GM12878 (cell line): Measurements from ENCODE around the gene CALML5.

ENCODE experiments used
- CTCF ChIP-seq, 3 experiments: IDR thresholded peaks in 2 of 3; conservative IDR thresholded peaks in 1 of 3; 2 replicates each; pipeline ENCODE4 v1.5.1; 2011; ENCODE audit warnings: low read depth in 3 of 3, low read length in 3 of 3, mild to moderate bottlenecking in 3 of 3, control low read depth in 2 of 3, moderate library complexity in 2 of 3, inconsistent platforms in 1 of 3, mixed read lengths in 1 of 3; ENCODE audit not compliant: control insufficient read depth in 2 of 3, insufficient read depth in 1 of 3; ENCODE audit errors: extremely low read depth in 1 of 3
- ELK1 ChIP-seq: IDR thresholded peaks from 2 replicates; pipeline ENCODE4 v1.6.1; 2012; ENCODE audit warnings: low read depth, low read length, improper control_type of control experiment
- EP300 ChIP-seq, 2 experiments: fragments of 150-350 bp in 1 of 2; IDR thresholded peaks; 2 replicates each; pipeline ENCODE4 v1.6.1; 2011 to 2012; ENCODE audit warnings: low read depth in 2 of 2, low read length in 2 of 2, borderline replicate concordance in 1 of 2, improper control_type of control experiment in 1 of 2, inconsistent platforms in 1 of 2; ENCODE audit not compliant: control insufficient read depth in 1 of 2
- FOXK2 ChIP-seq: fragments of 450-650 bp; IDR thresholded peaks from 2 replicates; pipeline ENCODE4 v1.6.1; 2017; ENCODE audit warnings: mild to moderate bottlenecking, moderate library complexity
- MYC ChIP-seq: IDR thresholded peaks from 2 replicates; pipeline ENCODE4 v1.6.1; 2011; ENCODE audit warnings: mild to moderate bottlenecking, low read length, moderate library complexity, inconsistent platforms; ENCODE audit not compliant: insufficient read depth, insufficient replicate concordance, insufficient read length, severe bottlenecking
- POLR2A ChIP-seq: IDR thresholded peaks from 2 replicates; pipeline ENCODE4 v1.6.1; 2011; ENCODE audit warnings: low read depth, mild to moderate bottlenecking, low read length
- RAD51 ChIP-seq: fragments of 450-650 bp; IDR thresholded peaks from 2 replicates; pipeline ENCODE4 v1.6.1; 2016; ENCODE audit warnings: moderate library complexity, mild to moderate bottlenecking, inconsistent platforms
- SIN3A ChIP-seq: IDR thresholded peaks from 2 replicates; pipeline ENCODE4 v1.6.1; 2012; ENCODE audit warnings: low read depth, low read length, improper control_type of control experiment
- SMAD1 ChIP-seq: fragments of 450-650 bp; IDR thresholded peaks from 2 replicates; pipeline ENCODE4 v1.6.1; 2018; ENCODE audit warnings: mild to moderate bottlenecking, low read depth; ENCODE audit not compliant: partially characterized antibody
- SREBF2 ChIP-seq: IDR thresholded peaks from 2 replicates; pipeline ENCODE4 v1.6.1; 2012; ENCODE audit warnings: mild to moderate bottlenecking, low read length
- SUZ12 ChIP-seq: fragments of 200-600 bp; sonication (generic); IDR thresholded peaks from one replicate; pipeline ENCODE4 v1.6.1; 2018; ENCODE audit warnings: antibody characterized with exemption, mild to moderate bottlenecking; ENCODE audit not compliant: unreplicated experiment
- USF2 ChIP-seq: IDR thresholded peaks from 2 replicates; pipeline ENCODE4 v1.6.1; 2011; ENCODE audit warnings: low read depth, low read length, improper control_type of control experiment, borderline replicate concordance
- ZBTB4 ChIP-seq: fragments of 450-650 bp; formaldehyde crosslinking; IDR thresholded peaks from 2 replicates; pipeline ENCODE4 v1.4.0; 2022; ENCODE audit warnings: mild to moderate bottlenecking, moderate library complexity

- TF ChIP-seq CTCF (IDR thresholded peaks at IDR 0.05 in 2 of 3, conservative IDR thresholded peaks at IDR 0.05 in 1 of 3; ENCODE audit: control insufficient read depth in 2 of 3, extremely low read depth in 1 of 3, insufficient read depth in 1 of 3, low read depth in 3 of 3, low read length in 3 of 3): no peak
- no peak for TF ChIP-seq ELK1
- no peak for TF ChIP-seq MYC
- TF ChIP-seq SUZ12: no peak
- no peak for TF ChIP-seq POLR2A
- no peak for TF ChIP-seq SREBF2
- TF ChIP-seq SIN3A: no peak
- no peak for TF ChIP-seq SMAD1
- no peak for TF ChIP-seq USF2
- no peak for TF ChIP-seq EP300 (IDR thresholded peaks at IDR 0.05; ENCODE audit: borderline replicate concordance in 1 of 2, control insufficient read depth in 1 of 2, low read depth in 2 of 2, low read length in 2 of 2)
- no peak for TF ChIP-seq ZBTB4 (CRISPR knock-in tag)
- no peak for TF ChIP-seq FOXK2
- no peak for TF ChIP-seq RAD51
Observed at GRCh38 chr10:5449823-5450222, 49.5 kb downstream of the CALML5 start.
